HEK293 (cell line): ENCODE results near the gene CAMK2G.
A peak's percentile ranks its signal among the peaks of the same experiment; 100 is the strongest.

Source experiments
- CTCF ChIA-PET: fragments of 350-600 bp; formaldehyde crosslinking; extraction: SDS; loops from one replicate; lab custom pipeline; 2021; ENCODE audit warnings: antibody characterized with exemption; lab: Yijun Ruan, JAX
- POLR2A ChIA-PET: fragments of 300-600 bp; formaldehyde crosslinking; extraction: SDS; loops from one replicate; lab custom pipeline; 2020; ENCODE audit warnings: antibody characterized with exemption, inconsistent platforms; lab: Yijun Ruan, JAX
- H3K27ac ChIP-seq: fragments of 200-500 bp; sonication (Bioruptor generic); 2 replicates; pipeline ENCODE4 v1.5.1; 2014; ENCODE audit warnings: low read depth, low read length, control low read depth, inconsistent platforms; ENCODE audit errors: extremely low read depth
- H3K36me3 ChIP-seq, 2 experiments: fragments of 200-500 bp in 1 of 2; sonication (Bioruptor generic) in 1 of 2; 1 replicate in 1 of 2; 2 replicates in 1 of 2; pipeline ENCODE4 v1.5.1; 2014 to 2017; ENCODE audit warnings: inconsistent platforms in 2 of 2, low read length in 2 of 2; ENCODE audit not compliant: control insufficient read depth in 2 of 2, insufficient read depth in 1 of 2
- H3K4me1 ChIP-seq: fragments of 200-500 bp; sonication (Bioruptor generic); 2 replicates; pipeline ENCODE4 v1.5.1; 2014; ENCODE audit warnings: mild to moderate bottlenecking, low read length, inconsistent platforms; ENCODE audit not compliant: control insufficient read depth, insufficient read depth
- H3K4me3 ChIP-seq: 2 replicates; pipeline ENCODE4 v1.5.1; 2011; ENCODE audit warnings: low read depth, mild to moderate bottlenecking, control low read depth, low read length, moderate library complexity
- H3K9me3 ChIP-seq: fragments of 200-500 bp; sonication (Bioruptor generic); 2 replicates; pipeline ENCODE4 v1.5.1; 2014; ENCODE audit warnings: low read depth, low read length, inconsistent platforms; ENCODE audit not compliant: control insufficient read depth, insufficient read depth
- GLIS2 ChIP-seq: fragments of 450-650 bp; formaldehyde crosslinking; IDR thresholded peaks from 2 replicates; pipeline ENCODE4 v1.5.1; 2016; ENCODE audit warnings: missing biosample characterization, missing genetic modification characterization
- INSM2 ChIP-seq: fragments of 450-650 bp; formaldehyde crosslinking; IDR thresholded peaks from 2 replicates; pipeline ENCODE4 v1.5.1; 2016; ENCODE audit warnings: missing biosample characterization, missing genetic modification characterization
- KLF9 ChIP-seq: fragments of 450-650 bp; formaldehyde crosslinking; IDR thresholded peaks from 2 replicates; pipeline ENCODE4 v1.5.1; 2016; ENCODE audit warnings: missing biosample characterization, missing genetic modification characterization, low read depth
- SCRT1 ChIP-seq: fragments of 450-650 bp; formaldehyde crosslinking; IDR thresholded peaks from 2 replicates; pipeline ENCODE4 v1.5.1; 2016; ENCODE audit warnings: missing biosample characterization, missing genetic modification characterization, borderline replicate concordance
- SP2 ChIP-seq: fragments of 450-650 bp; formaldehyde crosslinking; IDR thresholded peaks from 2 replicates; pipeline ENCODE4 v1.5.1; 2016; ENCODE audit warnings: missing biosample characterization, missing genetic modification characterization
- SP3 ChIP-seq: fragments of 450-650 bp; formaldehyde crosslinking; IDR thresholded peaks from 2 replicates; pipeline ENCODE4 v1.5.1; 2016; ENCODE audit warnings: missing biosample characterization, missing genetic modification characterization
- ZBTB20 ChIP-seq: fragments of 450-650 bp; formaldehyde crosslinking; IDR thresholded peaks from 2 replicates; pipeline ENCODE4 v1.5.1; 2016; ENCODE audit warnings: missing biosample characterization, missing genetic modification characterization
- ZFHX2 ChIP-seq: fragments of 450-650 bp; formaldehyde crosslinking; conservative IDR thresholded peaks from 2 replicates; pipeline ENCODE4 v1.5.1; 2016; ENCODE audit warnings: missing biosample characterization, missing genetic modification characterization
- ZIC2 ChIP-seq: fragments of 450-650 bp; formaldehyde crosslinking; IDR thresholded peaks from 2 replicates; pipeline ENCODE4 v1.5.1; 2016; ENCODE audit warnings: missing biosample characterization, missing genetic modification characterization
- ZNF16 ChIP-seq: fragments of 450-650 bp; formaldehyde crosslinking; IDR thresholded peaks from 2 replicates; pipeline ENCODE4 v1.5.1; 2016; ENCODE audit warnings: low read depth, missing biosample characterization, missing genetic modification characterization
- ZNF223 ChIP-seq: fragments of 450-650 bp; formaldehyde crosslinking; IDR thresholded peaks from 2 replicates; pipeline ENCODE4 v1.5.1; 2016; ENCODE audit warnings: missing biosample characterization, missing genetic modification characterization
- ZNF324 ChIP-seq: fragments of 450-650 bp; formaldehyde crosslinking; IDR thresholded peaks from 2 replicates; pipeline ENCODE4 v1.5.1; 2016; ENCODE audit warnings: missing biosample characterization, missing genetic modification characterization
- ZNF394 ChIP-seq: fragments of 450-650 bp; formaldehyde crosslinking; IDR thresholded peaks from 2 replicates; pipeline ENCODE4 v1.5.1; 2016; ENCODE audit warnings: missing biosample characterization, missing genetic modification characterization, mild to moderate bottlenecking, moderate library complexity, borderline replicate concordance
- ZNF473 ChIP-seq: fragments of 450-650 bp; formaldehyde crosslinking; IDR thresholded peaks from 2 replicates; pipeline ENCODE4 v1.5.1; 2017; ENCODE audit warnings: missing biosample characterization, missing genetic modification characterization
- ZNF561 ChIP-seq: fragments of 450-650 bp; IDR thresholded peaks from 2 replicates; pipeline ENCODE4 v1.5.1; 2018; ENCODE audit warnings: missing biosample characterization, missing genetic modification characterization, borderline replicate concordance
- ZNF596 ChIP-seq: fragments of 450-650 bp; IDR thresholded peaks from 2 replicates; pipeline ENCODE4 v1.5.0; 2018; ENCODE audit warnings: missing biosample characterization, mild to moderate bottlenecking, missing genetic modification characterization, moderate library complexity
- ZNF610 ChIP-seq: fragments of 450-650 bp; formaldehyde crosslinking; IDR thresholded peaks from 2 replicates; pipeline ENCODE4 v1.5.1; 2016; ENCODE audit warnings: missing biosample characterization, missing genetic modification characterization, borderline replicate concordance
- ZNF629 ChIP-seq: fragments of 450-650 bp; formaldehyde crosslinking; IDR thresholded peaks from 2 replicates; pipeline ENCODE4 v1.5.1; 2017; ENCODE audit warnings: missing biosample characterization, missing genetic modification characterization
- ZNF677 ChIP-seq: fragments of 450-650 bp; IDR thresholded peaks from 2 replicates; pipeline ENCODE4 v1.5.0; 2018; ENCODE audit warnings: missing biosample characterization, mild to moderate bottlenecking, missing genetic modification characterization, moderate library complexity
- ZSCAN4 ChIP-seq: fragments of 450-650 bp; formaldehyde crosslinking; IDR thresholded peaks from 2 replicates; pipeline ENCODE4 v1.5.1; 2017; ENCODE audit warnings: missing biosample characterization, missing genetic modification characterization
- TF ChIP-seq, protein P1 (sequence below): fragments of 450-650 bp; formaldehyde crosslinking; IDR thresholded peaks from 2 replicates; pipeline ENCODE4 v1.5.1; 2016; ENCODE audit warnings: missing biosample characterization, missing genetic modification characterization
- TF ChIP-seq, protein P2 (sequence below): fragments of 450-650 bp; formaldehyde crosslinking; IDR thresholded peaks from 2 replicates; pipeline ENCODE4 v1.5.1; 2017; ENCODE audit warnings: missing biosample characterization, missing genetic modification characterization
- TF ChIP-seq, protein P3 (sequence below): fragments of 450-650 bp; formaldehyde crosslinking; IDR thresholded peaks from 2 replicates; pipeline ENCODE4 v1.5.1; 2016; ENCODE audit warnings: missing biosample characterization, missing genetic modification characterization
- TF ChIP-seq, protein P4 (sequence below): fragments of 450-650 bp; formaldehyde crosslinking; IDR thresholded peaks from 2 replicates; pipeline ENCODE4 v1.5.1; 2016; ENCODE audit warnings: missing biosample characterization, missing genetic modification characterization

The CAMK2G gene

GRCh38 chr10:73785721-73786511, 88.4 kb downstream of the CAMK2G start:
- ChIA-PET POLR2A (interaction anchor here (0.6 to 2.1 kb wide), 11 partner anchors 9 to 393 kb away, joined by 3 to 18 read pairs (median 4); a partner anchor contains a TSS), CTCF (no interaction called here)
- H3K36me3 ChIP-seq = peaks cover 0 to 38% of the 10 kb centered on the region in 2 experiments; a peak in 2 of 3 replicates
- no peaks in the 10 kb centered on the region for H3K9me3 ChIP-seq
- H3K4me1 ChIP-seq = peaks cover 8% of the 10 kb centered on the region; the same call in 1 of the 2 replicates
- peak overlapping the region; percentile 74 for H3K27ac ChIP-seq
- peak overlapping the region; percentile 93 for H3K4me3 ChIP-seq
- TF ChIP-seq KLF9 (tag by site-specific recombination) (peak; percentile 77), SCRT1 (peak; percentile 69), ZFHX2 (tag by site-specific recombination) (peak; percentile 73), ZNF561 (tag by site-specific recombination) (no peak), ZNF596 (no peak), SP2 (tag by site-specific recombination) (0 out of 2 replicates have a peak, but pooled peaks have one; percentile 11), ZNF677 (tag by site-specific recombination) (0 out of 2 replicates have a peak, but pooled peaks have one; percentile 11), ZNF223 (tag by site-specific recombination) (no peak), ZNF394 (tag by site-specific recombination) (peak; percentile 35; the same call in 1 of the 2 replicates), ZNF629 (tag by site-specific recombination) (0 out of 2 replicates have a peak, but pooled peaks have one; percentile 12), ZNF16 (no peak), ZNF610 (tag by site-specific recombination) (0 out of 2 replicates have a peak, but pooled peaks have one; percentile 25), ZNF324 (tag by site-specific recombination) (no peak), ZSCAN4 (tag by site-specific recombination) (peak; percentile 77), ZNF473 (tag by site-specific recombination) (no peak), INSM2 (no peak), SP3 (peak; percentile 18; the same call in 1 of the 2 replicates), GLIS2 (peak; percentile 90), ZIC2 (tag by site-specific recombination) (peak; percentile 56), ZBTB20 (peak; percentile 55; the same call in 1 of the 2 replicates)
- TF ChIP-seq, protein P1, sequence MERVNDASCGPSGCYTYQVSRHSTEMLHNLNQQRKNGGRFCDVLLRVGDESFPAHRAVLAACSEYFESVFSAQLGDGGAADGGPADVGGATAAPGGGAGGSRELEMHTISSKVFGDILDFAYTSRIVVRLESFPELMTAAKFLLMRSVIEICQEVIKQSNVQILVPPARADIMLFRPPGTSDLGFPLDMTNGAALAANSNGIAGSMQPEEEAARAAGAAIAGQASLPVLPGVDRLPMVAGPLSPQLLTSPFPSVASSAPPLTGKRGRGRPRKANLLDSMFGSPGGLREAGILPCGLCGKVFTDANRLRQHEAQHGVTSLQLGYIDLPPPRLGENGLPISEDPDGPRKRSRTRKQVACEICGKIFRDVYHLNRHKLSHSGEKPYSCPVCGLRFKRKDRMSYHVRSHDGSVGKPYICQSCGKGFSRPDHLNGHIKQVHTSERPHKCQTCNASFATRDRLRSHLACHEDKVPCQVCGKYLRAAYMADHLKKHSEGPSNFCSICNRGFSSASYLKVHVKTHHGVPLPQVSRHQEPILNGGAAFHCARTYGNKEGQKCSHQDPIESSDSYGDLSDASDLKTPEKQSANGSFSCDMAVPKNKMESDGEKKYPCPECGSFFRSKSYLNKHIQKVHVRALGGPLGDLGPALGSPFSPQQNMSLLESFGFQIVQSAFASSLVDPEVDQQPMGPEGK (tag by site-specific recombination) = 0 out of 2 replicates have a peak, but pooled peaks have one; percentile 41
- TF ChIP-seq, protein P2, sequence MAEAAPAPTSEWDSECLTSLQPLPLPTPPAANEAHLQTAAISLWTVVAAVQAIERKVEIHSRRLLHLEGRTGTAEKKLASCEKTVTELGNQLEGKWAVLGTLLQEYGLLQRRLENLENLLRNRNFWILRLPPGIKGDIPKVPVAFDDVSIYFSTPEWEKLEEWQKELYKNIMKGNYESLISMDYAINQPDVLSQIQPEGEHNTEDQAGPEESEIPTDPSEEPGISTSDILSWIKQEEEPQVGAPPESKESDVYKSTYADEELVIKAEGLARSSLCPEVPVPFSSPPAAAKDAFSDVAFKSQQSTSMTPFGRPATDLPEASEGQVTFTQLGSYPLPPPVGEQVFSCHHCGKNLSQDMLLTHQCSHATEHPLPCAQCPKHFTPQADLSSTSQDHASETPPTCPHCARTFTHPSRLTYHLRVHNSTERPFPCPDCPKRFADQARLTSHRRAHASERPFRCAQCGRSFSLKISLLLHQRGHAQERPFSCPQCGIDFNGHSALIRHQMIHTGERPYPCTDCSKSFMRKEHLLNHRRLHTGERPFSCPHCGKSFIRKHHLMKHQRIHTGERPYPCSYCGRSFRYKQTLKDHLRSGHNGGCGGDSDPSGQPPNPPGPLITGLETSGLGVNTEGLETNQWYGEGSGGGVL (tag by site-specific recombination) = peak; percentile 94
- TF ChIP-seq, protein P3, sequence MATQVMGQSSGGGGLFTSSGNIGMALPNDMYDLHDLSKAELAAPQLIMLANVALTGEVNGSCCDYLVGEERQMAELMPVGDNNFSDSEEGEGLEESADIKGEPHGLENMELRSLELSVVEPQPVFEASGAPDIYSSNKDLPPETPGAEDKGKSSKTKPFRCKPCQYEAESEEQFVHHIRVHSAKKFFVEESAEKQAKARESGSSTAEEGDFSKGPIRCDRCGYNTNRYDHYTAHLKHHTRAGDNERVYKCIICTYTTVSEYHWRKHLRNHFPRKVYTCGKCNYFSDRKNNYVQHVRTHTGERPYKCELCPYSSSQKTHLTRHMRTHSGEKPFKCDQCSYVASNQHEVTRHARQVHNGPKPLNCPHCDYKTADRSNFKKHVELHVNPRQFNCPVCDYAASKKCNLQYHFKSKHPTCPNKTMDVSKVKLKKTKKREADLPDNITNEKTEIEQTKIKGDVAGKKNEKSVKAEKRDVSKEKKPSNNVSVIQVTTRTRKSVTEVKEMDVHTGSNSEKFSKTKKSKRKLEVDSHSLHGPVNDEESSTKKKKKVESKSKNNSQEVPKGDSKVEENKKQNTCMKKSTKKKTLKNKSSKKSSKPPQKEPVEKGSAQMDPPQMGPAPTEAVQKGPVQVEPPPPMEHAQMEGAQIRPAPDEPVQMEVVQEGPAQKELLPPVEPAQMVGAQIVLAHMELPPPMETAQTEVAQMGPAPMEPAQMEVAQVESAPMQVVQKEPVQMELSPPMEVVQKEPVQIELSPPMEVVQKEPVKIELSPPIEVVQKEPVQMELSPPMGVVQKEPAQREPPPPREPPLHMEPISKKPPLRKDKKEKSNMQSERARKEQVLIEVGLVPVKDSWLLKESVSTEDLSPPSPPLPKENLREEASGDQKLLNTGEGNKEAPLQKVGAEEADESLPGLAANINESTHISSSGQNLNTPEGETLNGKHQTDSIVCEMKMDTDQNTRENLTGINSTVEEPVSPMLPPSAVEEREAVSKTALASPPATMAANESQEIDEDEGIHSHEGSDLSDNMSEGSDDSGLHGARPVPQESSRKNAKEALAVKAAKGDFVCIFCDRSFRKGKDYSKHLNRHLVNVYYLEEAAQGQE (tag by site-specific recombination) = peak; percentile 100
- TF ChIP-seq, protein P4, sequence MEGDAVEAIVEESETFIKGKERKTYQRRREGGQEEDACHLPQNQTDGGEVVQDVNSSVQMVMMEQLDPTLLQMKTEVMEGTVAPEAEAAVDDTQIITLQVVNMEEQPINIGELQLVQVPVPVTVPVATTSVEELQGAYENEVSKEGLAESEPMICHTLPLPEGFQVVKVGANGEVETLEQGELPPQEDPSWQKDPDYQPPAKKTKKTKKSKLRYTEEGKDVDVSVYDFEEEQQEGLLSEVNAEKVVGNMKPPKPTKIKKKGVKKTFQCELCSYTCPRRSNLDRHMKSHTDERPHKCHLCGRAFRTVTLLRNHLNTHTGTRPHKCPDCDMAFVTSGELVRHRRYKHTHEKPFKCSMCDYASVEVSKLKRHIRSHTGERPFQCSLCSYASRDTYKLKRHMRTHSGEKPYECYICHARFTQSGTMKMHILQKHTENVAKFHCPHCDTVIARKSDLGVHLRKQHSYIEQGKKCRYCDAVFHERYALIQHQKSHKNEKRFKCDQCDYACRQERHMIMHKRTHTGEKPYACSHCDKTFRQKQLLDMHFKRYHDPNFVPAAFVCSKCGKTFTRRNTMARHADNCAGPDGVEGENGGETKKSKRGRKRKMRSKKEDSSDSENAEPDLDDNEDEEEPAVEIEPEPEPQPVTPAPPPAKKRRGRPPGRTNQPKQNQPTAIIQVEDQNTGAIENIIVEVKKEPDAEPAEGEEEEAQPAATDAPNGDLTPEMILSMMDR = 0 out of 2 replicates have a peak, but pooled peaks have one; percentile 7
